OCI-LY7 (cell line): ENCODE measurements around the gene ARHGAP42. TPM values are rescaled to one million over a fixed set of nuclear protein-coding genes. Genes with fewer than 3 reads are reported as not detected.

Experiments
- BruUV-seq: library from RNA; stranded (reverse); fragments of 400-500 nt; replicated peaks from 2 replicates; lab custom pipeline; 2021; lab: Mats Ljungman, UMichigan
- CTCF ChIA-PET: fragments of 300-600 bp; sonication (Branson Sonifier 250); formaldehyde crosslinking; loops from one replicate; lab custom pipeline; 2022; ENCODE audit warnings: antibody characterized with exemption; ENCODE audit not compliant: unreplicated experiment; lab: Charles Lee
- POLR2A ChIA-PET: fragments of 300-600 bp; sonication (Branson Sonifier 250); formaldehyde crosslinking; loops from one replicate; lab custom pipeline; 2022; ENCODE audit warnings: antibody characterized with exemption; lab: Charles Lee
- DNase-seq: peaks from one replicate; pipeline ENCODE4 v3.0.0-alpha.2; 2015; ENCODE audit warnings: low spot score
- H2AFZ ChIP-seq: fragments of 200-600 bp; sonication (generic), shearing (Covaris generic); 2 replicates; pipeline ENCODE4 v1.6.1; 2014; ENCODE audit warnings: mild to moderate bottlenecking, antibody characterized with exemption, low read length, moderate library complexity
- H3K27ac ChIP-seq: fragments of 200-600 bp; sonication (generic); 2 replicates; pipeline ENCODE4 v1.5.1; 2014; ENCODE audit warnings: mixed run types, low read depth, mild to moderate bottlenecking, moderate library complexity, low read length, inconsistent platforms; ENCODE audit not compliant: poor library complexity, severe bottlenecking
- H3K36me3 ChIP-seq: fragments of 200-600 bp; sonication (generic); 2 replicates; pipeline ENCODE4 v1.6.1; 2014; ENCODE audit warnings: mild to moderate bottlenecking, antibody characterized with exemption, low read length, moderate library complexity, mixed read lengths; ENCODE audit not compliant: insufficient read depth
- H3K4me1 ChIP-seq: fragments of 200-600 bp; sonication (generic); 2 replicates; pipeline ENCODE4 v1.5.1; 2014; ENCODE audit warnings: mild to moderate bottlenecking, low read length; ENCODE audit not compliant: insufficient read depth, poor library complexity, severe bottlenecking
- H3K4me2 ChIP-seq: fragments of 200-600 bp; sonication (generic); 2 replicates; pipeline ENCODE4 v1.6.1; 2014; ENCODE audit warnings: mild to moderate bottlenecking, low read length
- H3K4me3 ChIP-seq: fragments of 200-600 bp; sonication (generic); 2 replicates; pipeline ENCODE4 v1.5.1; 2014; ENCODE audit warnings: mild to moderate bottlenecking, low read depth, low read length; ENCODE audit not compliant: poor library complexity, severe bottlenecking
- H3K79me2 ChIP-seq: fragments of 200-600 bp; sonication (generic); 2 replicates; pipeline ENCODE4 v1.6.1; 2016; ENCODE audit warnings: low read depth, mild to moderate bottlenecking, low read length, moderate library complexity, mixed read lengths; ENCODE audit not compliant: insufficient read depth
- H3K9me2 ChIP-seq: fragments of 200-600 bp; sonication (generic); 2 replicates; pipeline ENCODE4 v1.6.1; 2016; ENCODE audit warnings: mild to moderate bottlenecking, low read length, mixed read lengths; ENCODE audit not compliant: insufficient read depth
- H3K9me3 ChIP-seq: fragments of 200-600 bp; sonication (generic); 2 replicates; pipeline ENCODE4 v1.6.1; 2014; ENCODE audit warnings: mild to moderate bottlenecking, mixed run types, low read length, mixed read lengths
- H4K20me1 ChIP-seq: fragments of 200-600 bp; sonication (generic); 2 replicates; pipeline ENCODE4 v1.6.1; 2014; ENCODE audit warnings: mild to moderate bottlenecking, antibody characterized with exemption, low read length, moderate library complexity, mixed read lengths; ENCODE audit not compliant: insufficient read depth
- EZH2phosphoT487 ChIP-seq: fragments of 200-600 bp; sonication (generic); IDR thresholded peaks from 2 replicates; pipeline ENCODE4 v1.6.1; 2018; ENCODE audit warnings: low read depth, borderline replicate concordance, mild to moderate bottlenecking, mixed run types, antibody characterized with exemption, low read length, moderate library complexity, mixed read lengths
- intact Hi-C: fragments of 100-400 bp; cut with micrococcal nuclease; formaldehyde crosslinking; loops from one replicate; pipeline ENCODE4 v1.10.0; 2022; ENCODE audit not compliant: unreplicated experiment
- total RNA-seq, 2 experiments: library from RNA; depleted of rRNA in 1 of 2; stranded (reverse); fragments of >200 nt in 1 of 2; shearing (Covaris generic) in 1 of 2; gene quantifications; 2 replicates each; pipeline ENCODE4 v1.2.3, GENCODE V29; 2014 to 2022
- TF ChIP-seq, protein P1 (sequence below): fragments of 200-600 bp; sonication (generic); conservative IDR thresholded peaks from 2 replicates; pipeline ENCODE4 v1.5.1; 2014; ENCODE audit warnings: mild to moderate bottlenecking, antibody characterized with exemption, low read length, moderate library complexity, mixed read lengths

The ARHGAP42 gene
- total RNA-seq, 2 experiments from 2014 or later, result not detected

DNA sequence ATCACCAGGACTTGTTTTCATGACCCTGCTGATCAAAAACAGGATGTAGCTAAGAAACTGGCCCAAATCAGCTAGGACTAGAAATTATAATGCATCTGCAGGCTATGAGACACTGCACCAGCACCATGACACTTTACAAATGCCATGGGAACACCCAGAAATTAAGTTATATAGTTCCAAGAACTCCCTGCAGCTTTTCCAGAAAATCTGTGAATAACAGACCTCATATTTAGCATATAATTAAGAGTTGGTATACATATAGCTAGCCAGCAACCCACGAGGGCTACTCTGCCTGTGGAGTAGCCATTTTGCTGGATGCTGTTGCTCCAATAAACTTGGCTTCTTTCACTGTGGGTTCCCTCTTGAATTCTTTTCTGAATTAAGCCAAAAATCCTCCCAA lies 341.6 kb downstream of the ARHGAP42 start:
- no peaks in the 10 kb centered on the region for H3K9me3 ChIP-seq
- TF ChIP-seq, protein P1, sequence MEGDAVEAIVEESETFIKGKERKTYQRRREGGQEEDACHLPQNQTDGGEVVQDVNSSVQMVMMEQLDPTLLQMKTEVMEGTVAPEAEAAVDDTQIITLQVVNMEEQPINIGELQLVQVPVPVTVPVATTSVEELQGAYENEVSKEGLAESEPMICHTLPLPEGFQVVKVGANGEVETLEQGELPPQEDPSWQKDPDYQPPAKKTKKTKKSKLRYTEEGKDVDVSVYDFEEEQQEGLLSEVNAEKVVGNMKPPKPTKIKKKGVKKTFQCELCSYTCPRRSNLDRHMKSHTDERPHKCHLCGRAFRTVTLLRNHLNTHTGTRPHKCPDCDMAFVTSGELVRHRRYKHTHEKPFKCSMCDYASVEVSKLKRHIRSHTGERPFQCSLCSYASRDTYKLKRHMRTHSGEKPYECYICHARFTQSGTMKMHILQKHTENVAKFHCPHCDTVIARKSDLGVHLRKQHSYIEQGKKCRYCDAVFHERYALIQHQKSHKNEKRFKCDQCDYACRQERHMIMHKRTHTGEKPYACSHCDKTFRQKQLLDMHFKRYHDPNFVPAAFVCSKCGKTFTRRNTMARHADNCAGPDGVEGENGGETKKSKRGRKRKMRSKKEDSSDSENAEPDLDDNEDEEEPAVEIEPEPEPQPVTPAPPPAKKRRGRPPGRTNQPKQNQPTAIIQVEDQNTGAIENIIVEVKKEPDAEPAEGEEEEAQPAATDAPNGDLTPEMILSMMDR, result no peak
- no peak for TF ChIP-seq EZH2phosphoT487
- no TSS peak for BruUV-seq
- CTCF ChIA-PET, result no interaction called here
- intact Hi-C loops, result no loop called here
- POLR2A ChIA-PET, result no interaction called here
- H3K36me3 ChIP-seq, result no peaks in the 10 kb centered on the region
- H3K9me2 ChIP-seq, result no peaks in the 10 kb centered on the region
- H4K20me1 ChIP-seq, result no peaks in the 10 kb centered on the region
- H3K27ac ChIP-seq, result no peak overlapping the region
- DNase-seq, result no peak
- H3K4me3 ChIP-seq, result no peak overlapping the region
- no peaks in the 10 kb centered on the region for H3K4me1 ChIP-seq
- no peak overlapping the region for H2AFZ ChIP-seq
- H3K4me2 ChIP-seq, result no peak overlapping the region
- no peaks in the 10 kb centered on the region for H3K79me2 ChIP-seq

DNA sequence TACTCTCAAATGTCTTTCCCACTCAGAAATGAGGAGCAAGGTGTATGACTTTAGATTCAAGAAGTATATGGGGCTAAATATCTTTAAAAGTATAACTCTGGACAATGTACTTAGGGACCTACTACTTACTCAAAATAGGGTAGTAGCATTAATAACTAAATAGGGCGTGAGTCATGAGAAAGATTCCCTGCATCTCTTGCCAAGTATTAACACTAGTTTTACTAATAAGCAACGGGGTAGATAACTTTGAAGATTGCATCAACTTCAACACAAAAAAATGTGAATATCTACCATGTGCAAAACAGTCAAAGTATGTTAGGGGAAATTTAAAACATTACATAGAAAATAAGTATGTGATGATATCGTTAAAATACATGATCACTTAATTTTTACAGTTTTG lies 342.9 kb downstream of the ARHGAP42 start:
- H3K4me1 ChIP-seq, result no peaks in the 10 kb centered on the region
- no peak overlapping the region for H2AFZ ChIP-seq
- H3K4me2 ChIP-seq, result no peak overlapping the region
- CTCF ChIA-PET, result no interaction called here
- TF ChIP-seq EZH2phosphoT487, result no peak
- no peaks in the 10 kb centered on the region for H3K9me2 ChIP-seq
- no peak for DNase-seq
- H3K4me3 ChIP-seq, result no peak overlapping the region
- intact Hi-C loops, result no loop called here
- H3K79me2 ChIP-seq, result no peaks in the 10 kb centered on the region
- BruUV-seq, result no TSS peak
- H3K36me3 ChIP-seq, result no peaks in the 10 kb centered on the region
- H4K20me1 ChIP-seq, result no peaks in the 10 kb centered on the region
- H3K27ac ChIP-seq, result no peak overlapping the region
- POLR2A ChIA-PET, result no interaction called here
- no peaks in the 10 kb centered on the region for H3K9me3 ChIP-seq

DNA sequence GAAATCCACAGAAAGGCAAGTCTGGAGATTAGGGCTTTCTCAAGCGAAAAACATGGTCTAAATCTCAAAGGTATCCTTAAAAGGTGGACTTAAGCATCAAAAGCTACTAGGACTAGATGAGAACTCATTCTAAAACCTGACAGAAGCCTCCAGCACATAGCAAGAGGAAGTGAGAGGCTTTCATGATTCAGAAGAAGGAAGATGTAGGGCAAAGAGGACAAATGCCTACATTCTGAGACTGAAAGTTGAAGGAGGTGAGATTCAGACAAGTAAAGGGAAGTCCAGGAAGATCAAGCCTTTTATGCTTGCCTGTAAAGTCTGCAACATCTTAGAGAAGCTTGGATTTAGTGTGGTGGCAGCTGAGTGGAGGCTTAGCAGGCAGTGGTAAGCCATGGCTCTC lies 343.6 kb downstream of the ARHGAP42 start:
- BruUV-seq, result no TSS peak
- TF ChIP-seq, protein P1, result no peak
- no peak for TF ChIP-seq EZH2phosphoT487
- CTCF ChIA-PET, result no interaction called here

More for the DNA sequence above, 343.6 kb downstream of the ARHGAP42 start:
- intact Hi-C loops, result no loop called here
- Histone ChIP-seq H3K4me3 (no peak overlapping the region), H2AFZ (no peak overlapping the region), H3K79me2 (no peaks in the 10 kb centered on the region), H3K4me1 (no peaks in the 10 kb centered on the region), H3K9me2 (no peaks in the 10 kb centered on the region), H3K4me2 (no peak overlapping the region), H3K27ac (no peak overlapping the region), H3K9me3 (no peaks in the 10 kb centered on the region), H3K36me3 (no peaks in the 10 kb centered on the region), H4K20me1 (no peaks in the 10 kb centered on the region)
- DNase-seq, result no peak
- POLR2A ChIA-PET, result interaction anchor here (0.6 kb wide), 1 partner anchor 46 kb away, joined by 5 read pairs; no protein-coding TSS in a partner anchor
